ENCODE measurements around the gene PCBP4.

DNA sequence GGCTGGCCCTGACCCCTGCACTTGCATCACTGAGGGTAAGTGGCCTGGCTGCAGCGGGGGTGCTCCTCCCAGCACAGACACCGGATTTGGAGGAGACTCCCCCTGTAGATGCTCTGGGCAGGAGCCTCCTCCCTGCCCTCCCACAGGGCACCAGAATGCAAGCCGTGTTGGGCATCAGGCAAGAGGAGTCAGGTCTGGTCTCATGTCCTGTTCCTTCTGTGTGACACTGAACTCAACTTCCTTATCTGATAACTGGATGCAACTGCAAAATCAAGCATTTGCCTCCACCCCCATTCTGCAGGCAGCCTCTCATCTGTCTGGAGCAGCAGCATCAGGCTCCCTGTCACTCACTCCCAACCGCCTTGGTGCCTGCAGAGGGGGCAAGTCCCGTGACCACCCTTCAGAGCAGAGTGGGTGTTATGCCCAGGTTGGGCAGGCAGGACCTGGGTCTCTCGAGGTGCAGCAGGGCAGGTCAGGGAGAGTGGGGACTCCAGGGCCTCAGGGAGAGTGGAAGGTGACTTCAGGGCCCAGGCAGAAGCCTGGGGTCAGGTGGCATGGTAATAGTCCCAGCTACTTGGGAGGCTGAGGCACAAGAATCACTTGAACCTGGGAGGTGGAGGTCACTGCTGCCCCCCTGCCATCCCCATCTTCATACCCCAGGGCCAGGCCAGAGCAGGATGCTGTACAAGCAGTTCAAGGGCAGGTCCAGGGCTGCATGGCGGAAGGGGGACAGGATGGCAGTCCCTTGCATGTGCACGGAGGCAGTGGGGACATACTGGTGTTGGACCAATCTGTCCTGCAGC lies 39.0 kb upstream of the PCBP4 start:
- TF ChIP-seq POLR2A (IDR thresholded peaks at IDR 0.05; ENCODE audit: low read depth, low read length) (no peak), POLR2AphosphoS5 (IDR thresholded peaks at IDR 0.05; ENCODE audit: low read depth, low read length) (no peak)
